GM12878 (cell line): ENCODE measurements around the gene SERPINA6.

Experiments
- ATF7 ChIP-seq: fragments of 450-650 bp; IDR thresholded peaks from 2 replicates; pipeline ENCODE4 v1.6.1; 2016; ENCODE audit warnings: low read depth, mild to moderate bottlenecking
- CTCF ChIP-seq, 3 experiments: IDR thresholded peaks in 2 of 3; conservative IDR thresholded peaks in 1 of 3; 2 replicates each; pipeline ENCODE4 v1.5.1; 2011; ENCODE audit warnings: low read depth in 3 of 3, low read length in 3 of 3, mild to moderate bottlenecking in 3 of 3, control low read depth in 2 of 3, moderate library complexity in 2 of 3, inconsistent platforms in 1 of 3, mixed read lengths in 1 of 3; ENCODE audit not compliant: control insufficient read depth in 2 of 3, insufficient read depth in 1 of 3; ENCODE audit errors: extremely low read depth in 1 of 3
- EGR1 ChIP-seq, 2 experiments: IDR thresholded peaks; 1 replicate in 1 of 2; 2 replicates in 1 of 2; pipeline ENCODE4 v1.6.1; 2011 to 2012; ENCODE audit warnings: low read depth in 2 of 2, low read length in 2 of 2, borderline replicate concordance in 1 of 2, mild to moderate bottlenecking in 1 of 2, moderate library complexity in 1 of 2
- ELK1 ChIP-seq: IDR thresholded peaks from 2 replicates; pipeline ENCODE4 v1.6.1; 2012; ENCODE audit warnings: low read depth, low read length, improper control_type of control experiment
- ETV6 ChIP-seq, 2 experiments: fragments of 450-650 bp in 1 of 2; IDR thresholded peaks in 1 of 2; conservative IDR thresholded peaks in 1 of 2; 2 replicates each; pipeline ENCODE4 v1.6.1; 2014; ENCODE audit warnings: antibody characterized with exemption in 1 of 2, borderline replicate concordance in 1 of 2, low read depth in 1 of 2, mild to moderate bottlenecking in 1 of 2, moderate library complexity in 1 of 2
- MAX ChIP-seq: IDR thresholded peaks from 2 replicates; pipeline ENCODE4 v1.6.1; 2012; ENCODE audit warnings: low read depth, low read length, improper control_type of control experiment
- MYC ChIP-seq: IDR thresholded peaks from 2 replicates; pipeline ENCODE4 v1.6.1; 2011; ENCODE audit warnings: mild to moderate bottlenecking, low read length, moderate library complexity, inconsistent platforms; ENCODE audit not compliant: insufficient read depth, insufficient replicate concordance, insufficient read length, severe bottlenecking
- NFIC ChIP-seq: IDR thresholded peaks from 2 replicates; pipeline ENCODE4 v1.6.1; 2012; ENCODE audit warnings: low read depth, mild to moderate bottlenecking, inconsistent platforms, low read length, moderate library complexity
- POLR2A ChIP-seq: IDR thresholded peaks from 2 replicates; pipeline ENCODE4 v1.6.1; 2011; ENCODE audit warnings: low read depth, mild to moderate bottlenecking, low read length
- POLR2AphosphoS5 ChIP-seq: IDR thresholded peaks from 2 replicates; pipeline ENCODE4 v1.6.1; 2011; ENCODE audit warnings: mild to moderate bottlenecking, low read length, inconsistent platforms
- USF2 ChIP-seq: IDR thresholded peaks from 2 replicates; pipeline ENCODE4 v1.6.1; 2011; ENCODE audit warnings: low read depth, low read length, improper control_type of control experiment, borderline replicate concordance

GRCh38 chr14:94328196-94328595 lies 5.1 kb upstream of the SERPINA6 start:
- no peak for TF ChIP-seq ETV6 (conservative IDR thresholded peaks at IDR 0.05 in 1 of 2, IDR thresholded peaks at IDR 0.05 in 1 of 2; ENCODE audit: borderline replicate concordance in 1 of 2, low read depth in 1 of 2)
- TF ChIP-seq NFIC: no peak
- no peak for TF ChIP-seq ELK1
- no peak for TF ChIP-seq EGR1 (IDR thresholded peaks at IDR 0.05; ENCODE audit: borderline replicate concordance in 1 of 2, low read depth in 2 of 2, low read length in 2 of 2)
- TF ChIP-seq CTCF (IDR thresholded peaks at IDR 0.05 in 2 of 3, conservative IDR thresholded peaks at IDR 0.05 in 1 of 3; ENCODE audit: control insufficient read depth in 2 of 3, extremely low read depth in 1 of 3, insufficient read depth in 1 of 3, low read depth in 3 of 3, low read length in 3 of 3): no peak
- TF ChIP-seq POLR2AphosphoS5: no peak
- no peak for TF ChIP-seq POLR2A
- TF ChIP-seq MYC: no peak
- TF ChIP-seq ATF7: no peak
- TF ChIP-seq USF2: no peak
- no peak for TF ChIP-seq MAX
